ENCODE measurements around the gene RIMOC1. TPM values are rescaled to one million over a fixed set of nuclear protein-coding genes. Genes with fewer than 3 reads are reported as not detected.

RIMOC1 gene
- total RNA-seq, 6 experiments from 2014 or later = 31.1 to 38.9 (median 35.4) TPM

DNA sequence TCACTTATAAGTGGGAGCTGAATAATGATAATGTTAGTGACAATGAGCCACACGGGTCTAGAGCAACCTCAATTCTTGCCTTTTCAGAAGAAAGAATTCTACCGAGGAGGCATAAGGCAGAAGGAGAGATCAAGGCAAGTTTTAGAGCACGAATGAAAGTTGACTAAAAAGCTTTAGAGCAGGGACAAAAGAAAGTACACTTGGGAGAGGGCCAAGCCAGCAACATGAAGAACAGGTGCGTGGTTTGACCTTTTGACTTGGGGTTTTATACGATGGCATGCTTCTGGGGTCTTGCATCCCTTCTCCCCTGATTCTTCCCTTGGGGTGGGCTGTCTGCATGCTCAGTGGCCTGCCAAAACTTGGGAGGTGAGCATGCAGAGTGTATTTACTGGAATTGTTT lies 21.4 kb upstream of the RIMOC1 start:
- TF ChIP-seq, protein P1, sequence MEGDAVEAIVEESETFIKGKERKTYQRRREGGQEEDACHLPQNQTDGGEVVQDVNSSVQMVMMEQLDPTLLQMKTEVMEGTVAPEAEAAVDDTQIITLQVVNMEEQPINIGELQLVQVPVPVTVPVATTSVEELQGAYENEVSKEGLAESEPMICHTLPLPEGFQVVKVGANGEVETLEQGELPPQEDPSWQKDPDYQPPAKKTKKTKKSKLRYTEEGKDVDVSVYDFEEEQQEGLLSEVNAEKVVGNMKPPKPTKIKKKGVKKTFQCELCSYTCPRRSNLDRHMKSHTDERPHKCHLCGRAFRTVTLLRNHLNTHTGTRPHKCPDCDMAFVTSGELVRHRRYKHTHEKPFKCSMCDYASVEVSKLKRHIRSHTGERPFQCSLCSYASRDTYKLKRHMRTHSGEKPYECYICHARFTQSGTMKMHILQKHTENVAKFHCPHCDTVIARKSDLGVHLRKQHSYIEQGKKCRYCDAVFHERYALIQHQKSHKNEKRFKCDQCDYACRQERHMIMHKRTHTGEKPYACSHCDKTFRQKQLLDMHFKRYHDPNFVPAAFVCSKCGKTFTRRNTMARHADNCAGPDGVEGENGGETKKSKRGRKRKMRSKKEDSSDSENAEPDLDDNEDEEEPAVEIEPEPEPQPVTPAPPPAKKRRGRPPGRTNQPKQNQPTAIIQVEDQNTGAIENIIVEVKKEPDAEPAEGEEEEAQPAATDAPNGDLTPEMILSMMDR (IDR thresholded peaks at IDR 0.05) = no peak
- Mint-ChIP-seq H3K27ac (no peak overlapping the region), H3K4me3 (no peak overlapping the region), H3K27me3 (ENCODE audit: insufficient read depth) (no peaks in the 10 kb centered on the region; the same call in 1 of the 2 replicates), H3K4me1 (ENCODE audit: low read depth) (no peaks in the 10 kb centered on the region), H3K9me3 (no peaks in the 10 kb centered on the region), H3K36me3 (ENCODE audit: low read depth) (no peaks in the 10 kb centered on the region)
- DNase-seq = no peak

DNA sequence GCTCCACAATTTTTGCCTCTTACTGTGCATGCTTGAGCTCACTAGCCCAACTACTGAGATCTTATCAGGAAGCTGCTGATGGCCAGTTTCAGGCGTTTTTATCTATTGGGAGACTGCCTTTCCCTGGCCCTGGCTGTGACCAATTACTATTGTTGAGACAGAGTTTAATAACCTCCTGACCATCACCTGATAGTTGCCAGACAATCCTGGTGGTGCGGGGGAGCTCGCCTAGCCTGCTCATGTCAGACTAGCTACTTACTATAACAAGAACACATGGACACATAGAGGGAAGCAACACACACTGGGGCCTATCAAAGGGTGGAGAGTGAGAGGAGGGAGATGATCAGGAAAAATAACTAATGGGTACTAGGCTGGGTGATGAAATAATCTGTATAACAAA lies 20.9 kb upstream of the RIMOC1 start:
- H3K4me1 Mint-ChIP-seq (ENCODE audit: low read depth) = no peaks in the 10 kb centered on the region
- TF ChIP-seq, protein P1 (IDR thresholded peaks at IDR 0.05) = no peak
- H3K9me3 Mint-ChIP-seq = no peaks in the 10 kb centered on the region
- no peak for DNase-seq
- no peak overlapping the region for H3K4me3 Mint-ChIP-seq
- H3K27ac Mint-ChIP-seq = no peak overlapping the region
- H3K36me3 Mint-ChIP-seq (ENCODE audit: low read depth) = no peaks in the 10 kb centered on the region
- peaks cover 3% of the 10 kb centered on the region; the same call in 1 of the 2 replicates for H3K27me3 Mint-ChIP-seq (ENCODE audit: insufficient read depth)

DNA sequence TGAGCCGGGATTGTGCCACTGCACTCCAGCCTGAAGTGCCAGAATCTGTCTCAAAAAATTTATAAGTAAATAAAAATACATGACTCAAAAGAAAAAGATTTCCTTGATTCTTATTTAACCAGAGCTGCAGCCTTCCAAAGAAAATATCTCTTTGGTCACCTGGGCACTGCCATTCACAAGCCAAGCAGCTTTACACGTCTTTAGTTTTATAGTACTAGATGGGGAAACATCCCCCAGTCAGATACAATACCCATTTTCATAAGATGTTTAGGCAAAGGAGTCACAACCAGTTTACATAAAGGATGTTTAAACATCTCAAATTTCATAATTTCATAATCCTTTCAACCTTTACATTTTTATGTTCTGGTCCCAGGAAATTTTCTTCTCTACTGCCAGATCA lies 20.2 kb upstream of the RIMOC1 start:
- H3K27ac Mint-ChIP-seq = no peak overlapping the region
- H3K27me3 Mint-ChIP-seq (ENCODE audit: insufficient read depth) = peaks cover 5% of the 10 kb centered on the region
- TF ChIP-seq, protein P1 (IDR thresholded peaks at IDR 0.05) = no peak
- no peaks in the 10 kb centered on the region for H3K9me3 Mint-ChIP-seq
- no peak for DNase-seq
- no peaks in the 10 kb centered on the region for H3K4me1 Mint-ChIP-seq (ENCODE audit: low read depth)
- H3K4me3 Mint-ChIP-seq = no peak overlapping the region
- H3K36me3 Mint-ChIP-seq (ENCODE audit: low read depth) = no peaks in the 10 kb centered on the region

DNA sequence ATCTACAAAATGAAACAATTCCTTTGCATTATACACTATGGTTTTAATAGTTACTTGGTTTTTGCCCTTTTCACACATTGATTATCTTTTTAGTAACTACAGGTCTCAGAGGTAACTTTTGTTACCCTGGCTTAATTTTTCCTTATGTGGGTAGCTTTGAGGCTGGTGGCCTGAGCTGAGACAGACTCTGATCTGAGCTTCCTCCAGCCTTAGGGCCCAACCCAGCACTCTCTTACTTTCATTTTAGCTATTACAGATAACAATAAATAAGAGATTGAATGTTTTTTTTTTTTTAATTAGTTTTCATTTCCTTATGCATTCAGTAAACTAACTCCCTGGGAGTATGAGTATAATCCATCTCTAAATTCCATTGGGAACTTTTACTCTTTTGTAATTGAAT lies 18.9 kb upstream of the RIMOC1 start:
- Mint-ChIP-seq H3K27me3 (ENCODE audit: insufficient read depth) (peaks cover 5% of the 10 kb centered on the region), H3K36me3 (ENCODE audit: low read depth) (no peaks in the 10 kb centered on the region), H3K9me3 (no peaks in the 10 kb centered on the region), H3K4me1 (ENCODE audit: low read depth) (no peaks in the 10 kb centered on the region), H3K4me3 (no peak overlapping the region), H3K27ac (no peak overlapping the region)
- no peak for DNase-seq
- TF ChIP-seq, protein P1 (IDR thresholded peaks at IDR 0.05) = no peak

DNA sequence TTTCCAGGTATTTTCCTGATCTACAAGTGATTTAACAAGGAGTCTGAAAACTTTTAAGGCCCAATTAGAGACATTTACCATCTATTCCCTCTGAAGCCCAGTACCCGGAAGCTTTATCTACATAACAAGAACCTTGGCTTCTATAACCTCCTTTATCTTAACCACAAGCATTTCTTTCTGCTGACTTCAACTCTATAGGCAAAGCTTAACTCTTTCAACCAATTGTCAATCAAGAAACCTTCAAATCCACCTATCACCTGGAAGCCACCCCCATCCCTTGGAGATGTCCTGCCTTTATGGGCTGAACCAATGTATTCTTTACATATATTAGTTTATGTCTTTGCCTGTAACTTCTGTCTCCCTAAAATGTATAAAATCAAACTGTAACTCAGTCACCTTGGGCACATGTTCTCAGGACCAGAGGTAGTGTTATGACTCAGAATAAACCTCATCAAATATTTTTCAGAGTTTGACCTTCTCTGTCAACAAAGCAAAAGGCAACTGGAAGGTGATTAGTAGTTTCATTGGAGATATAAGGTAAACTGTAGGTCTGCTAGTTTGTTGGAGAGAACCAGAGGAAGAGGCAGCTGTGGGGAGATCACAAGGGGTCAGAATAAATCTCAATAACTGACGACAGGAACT lies 13.0 kb upstream of the RIMOC1 start:
- DNase-seq = no peak
- Mint-ChIP-seq H3K4me3 (no peak overlapping the region), H3K27ac (no peak overlapping the region), H3K27me3 (ENCODE audit: insufficient read depth) (peaks cover 14% of the 10 kb centered on the region), H3K36me3 (ENCODE audit: low read depth) (no peaks in the 10 kb centered on the region), H3K9me3 (no peaks in the 10 kb centered on the region), H3K4me1 (ENCODE audit: low read depth) (no peaks in the 10 kb centered on the region)
- TF ChIP-seq, protein P1 (IDR thresholded peaks at IDR 0.05) = no peak
